ENCODE measurements around the gene CELF4. TPM values are rescaled to one million over a fixed set of nuclear protein-coding genes. Genes with fewer than 3 reads are reported as not detected.

CELF4 gene
- polyA plus RNA-seq, 4 donors = 3.2 to 7.8 (median 3.8) TPM; not detected in 1

- Histone ChIP-seq H3K9me3 (ENCODE audit: control insufficient read depth in 2 of 2, insufficient read depth in 1 of 2, low read depth in 1 of 2, low read length in 1 of 2) (no peaks in the 10 kb centered on the region), H3K4me3 (ENCODE audit: low read depth in 1 of 3, low read length in 3 of 3) (no peak overlapping the region), H3K4me1 (ENCODE audit: control insufficient read depth in 3 of 3, insufficient read depth in 2 of 3, low read depth in 1 of 3, low read length in 2 of 3) (no peaks in the 10 kb centered on the region), H3K27me3 (ENCODE audit: control insufficient read depth in 3 of 3, insufficient read depth in 3 of 3, low read length in 3 of 3) (peaks cover 0 to 2% (median 0%) of the 10 kb centered on the region in 3 donors), H3K36me3 (ENCODE audit: control insufficient read depth in 3 of 3, insufficient read depth in 2 of 3, low read depth in 1 of 3, low read length in 3 of 3) (no peaks in the 10 kb centered on the region), H3K27ac (ENCODE audit: low read depth in 1 of 3, low read length in 2 of 3) (no peak overlapping the region)
- DNase-seq = no peak
- no peak for FAIRE-seq
- WGBS, 3 donors = 86 to 92% (median 90%) methylated on average over 8 of the region's 8 CpGs
These were observed 152.8 kb downstream of the CELF4 start for GRCh38 chr18:37412829-37413228.

- no peaks in the 10 kb centered on the region for H3K4me1 ChIP-seq (ENCODE audit: control insufficient read depth in 3 of 3, insufficient read depth in 2 of 3, low read depth in 1 of 3, low read length in 2 of 3)
- H3K36me3 ChIP-seq (ENCODE audit: control insufficient read depth in 3 of 3, insufficient read depth in 2 of 3, low read depth in 1 of 3, low read length in 3 of 3) = no peaks in the 10 kb centered on the region
- WGBS, 3 donors = 81 to 91% (median 87%) methylated on average over 3 of the region's 3 CpGs
- no peaks in the 10 kb centered on the region for H3K9me3 ChIP-seq (ENCODE audit: control insufficient read depth in 2 of 2, insufficient read depth in 1 of 2, low read depth in 1 of 2, low read length in 1 of 2)
- H3K27ac ChIP-seq (ENCODE audit: low read depth in 1 of 3, low read length in 2 of 3) = no peak overlapping the region
- no peak overlapping the region for H3K4me3 ChIP-seq (ENCODE audit: low read depth in 1 of 3, low read length in 3 of 3)
- FAIRE-seq (no peak), DNase-seq (no peak)
- no peaks in the 10 kb centered on the region for H3K27me3 ChIP-seq (ENCODE audit: control insufficient read depth in 3 of 3, insufficient read depth in 3 of 3, low read length in 3 of 3)
These were observed 153.3 kb downstream of the CELF4 start for GRCh38 chr18:37412333-37412732.

DNA sequence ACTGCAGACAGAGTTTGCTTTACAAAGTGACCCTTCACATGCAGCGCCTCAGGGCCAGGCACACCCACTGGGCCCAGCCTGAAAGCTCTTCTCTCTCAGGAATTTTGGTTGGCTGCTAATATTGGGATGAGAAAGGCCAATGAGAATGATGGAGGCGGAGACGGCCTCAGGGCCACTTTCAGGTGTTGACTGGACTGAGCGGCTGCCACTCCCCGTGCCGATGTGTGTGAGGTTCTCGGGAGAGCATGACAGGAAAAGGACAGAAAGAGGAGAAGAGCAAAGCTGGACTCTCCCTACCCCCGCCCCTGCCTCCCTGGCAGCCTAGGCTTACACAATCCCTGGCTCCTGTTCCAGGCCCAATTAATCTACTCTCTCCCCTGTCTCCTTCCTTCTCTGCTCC, 155.7 kb downstream of the CELF4 start:
- H3K9me3 ChIP-seq (ENCODE audit: control insufficient read depth in 2 of 2, insufficient read depth in 1 of 2, low read depth in 1 of 2, low read length in 1 of 2) = no peaks in the 10 kb centered on the region
- 59 to 69% (median 61%) methylated on average over 7 to 8 of the region's 8 CpGs for WGBS, 3 donors
- no peaks in the 10 kb centered on the region for H3K4me1 ChIP-seq (ENCODE audit: control insufficient read depth in 3 of 3, insufficient read depth in 2 of 3, low read depth in 1 of 3, low read length in 2 of 3)
- no peak overlapping the region for H3K27ac ChIP-seq (ENCODE audit: low read depth in 1 of 3, low read length in 2 of 3)
- FAIRE-seq (no peak), DNase-seq (no peak)
- H3K36me3 ChIP-seq (ENCODE audit: control insufficient read depth in 3 of 3, insufficient read depth in 2 of 3, low read depth in 1 of 3, low read length in 3 of 3) = no peaks in the 10 kb centered on the region
- H3K4me3 ChIP-seq (ENCODE audit: low read depth in 1 of 3, low read length in 3 of 3) = no peak overlapping the region
- no peaks in the 10 kb centered on the region for H3K27me3 ChIP-seq (ENCODE audit: control insufficient read depth in 3 of 3, insufficient read depth in 3 of 3, low read length in 3 of 3)

DNA sequence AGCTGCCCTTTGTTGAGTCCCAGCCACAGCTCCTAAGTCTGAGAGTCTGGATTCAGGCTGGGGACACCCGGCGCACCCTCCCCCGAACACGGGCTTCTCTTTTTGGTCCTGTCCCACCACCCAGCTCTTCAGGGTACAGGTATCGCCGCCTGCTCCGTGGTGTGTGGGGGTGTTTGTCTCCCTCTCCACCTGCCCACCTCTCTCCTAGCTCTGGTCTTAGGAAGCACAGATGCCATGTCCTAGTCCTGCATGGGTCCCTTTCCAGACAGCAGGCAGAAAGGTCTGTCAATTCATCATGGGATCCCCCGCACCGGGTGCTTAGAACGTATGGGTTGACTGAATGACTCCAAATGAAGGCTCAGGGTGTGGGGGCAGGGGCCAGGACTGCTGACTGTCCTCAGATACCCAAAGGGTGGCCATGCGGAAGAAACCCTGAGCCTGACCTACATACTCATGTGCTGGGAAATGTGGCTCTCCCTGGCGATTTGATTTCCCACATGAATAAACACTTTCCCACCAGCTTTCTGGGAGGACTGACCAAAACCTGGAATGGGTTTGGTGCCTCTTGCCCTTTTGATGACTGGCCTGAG, 156.8 kb downstream of the CELF4 start:
- Histone ChIP-seq H3K9me3 (ENCODE audit: control insufficient read depth in 2 of 2, insufficient read depth in 1 of 2, low read depth in 1 of 2, low read length in 1 of 2) (no peaks in the 10 kb centered on the region), H3K4me3 (ENCODE audit: low read depth in 1 of 3, low read length in 3 of 3) (no peak overlapping the region), H3K27me3 (ENCODE audit: control insufficient read depth in 3 of 3, insufficient read depth in 3 of 3, low read length in 3 of 3) (no peaks in the 10 kb centered on the region), H3K4me1 (ENCODE audit: control insufficient read depth in 3 of 3, insufficient read depth in 2 of 3, low read depth in 1 of 3, low read length in 2 of 3) (no peaks in the 10 kb centered on the region), H3K36me3 (ENCODE audit: control insufficient read depth in 3 of 3, insufficient read depth in 2 of 3, low read depth in 1 of 3, low read length in 3 of 3) (no peaks in the 10 kb centered on the region), H3K27ac (ENCODE audit: low read depth in 1 of 3, low read length in 2 of 3) (no peak overlapping the region)
- WGBS, 3 donors = 86 to 95% (median 92%) methylated on average over 12 of the region's 12 CpGs
- no peak for DNase-seq
- FAIRE-seq = no peak

GRCh38 chr18:37407571-37407970, 158.0 kb downstream of the CELF4 start:
- DNase-seq (no peak), FAIRE-seq (no peak)
- Histone ChIP-seq H3K27ac (ENCODE audit: low read depth in 1 of 3, low read length in 2 of 3) (no peak overlapping the region), H3K4me1 (ENCODE audit: control insufficient read depth in 3 of 3, insufficient read depth in 2 of 3, low read depth in 1 of 3, low read length in 2 of 3) (peaks cover 0 to 4% (median 0%) of the 10 kb centered on the region in 3 donors), H3K4me3 (ENCODE audit: low read depth in 1 of 3, low read length in 3 of 3) (no peak overlapping the region), H3K9me3 (ENCODE audit: control insufficient read depth in 2 of 2, insufficient read depth in 1 of 2, low read depth in 1 of 2, low read length in 1 of 2) (no peaks in the 10 kb centered on the region), H3K36me3 (ENCODE audit: control insufficient read depth in 3 of 3, insufficient read depth in 2 of 3, low read depth in 1 of 3, low read length in 3 of 3) (no peaks in the 10 kb centered on the region), H3K27me3 (ENCODE audit: control insufficient read depth in 3 of 3, insufficient read depth in 3 of 3, low read length in 3 of 3) (no peaks in the 10 kb centered on the region)
- WGBS, 3 donors = 59 to 79% (median 72%) methylated on average over 4 of the region's 4 CpGs

DNA sequence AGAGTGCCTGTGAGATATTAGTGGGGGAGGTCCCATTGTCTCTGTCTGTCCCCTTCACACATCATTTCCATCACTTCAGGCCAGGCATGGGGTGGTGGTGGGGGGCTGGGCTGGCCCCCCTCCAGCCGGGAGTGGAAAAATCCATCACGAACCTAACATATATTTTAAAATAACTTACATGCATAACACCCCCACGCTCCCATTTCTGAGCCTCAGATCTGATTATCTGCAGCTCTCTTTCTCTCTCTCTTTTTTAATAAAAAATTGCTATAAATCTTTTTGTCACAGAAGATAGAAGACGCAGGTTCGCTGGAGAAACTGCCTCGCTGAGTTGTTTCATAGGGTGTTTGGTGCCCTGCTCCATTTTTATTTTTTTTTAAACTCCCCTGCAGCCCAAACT, 159.8 kb downstream of the CELF4 start:
- no peak overlapping the region for H3K4me3 ChIP-seq (ENCODE audit: low read depth in 1 of 3, low read length in 3 of 3)
- no peaks in the 10 kb centered on the region for H3K36me3 ChIP-seq (ENCODE audit: control insufficient read depth in 3 of 3, insufficient read depth in 2 of 3, low read depth in 1 of 3, low read length in 3 of 3)
- H3K9me3 ChIP-seq (ENCODE audit: control insufficient read depth in 2 of 2, insufficient read depth in 1 of 2, low read depth in 1 of 2, low read length in 1 of 2) = no peaks in the 10 kb centered on the region
- H3K27ac ChIP-seq (ENCODE audit: low read depth in 1 of 3, low read length in 2 of 3) = no peak overlapping the region
- H3K27me3 ChIP-seq (ENCODE audit: control insufficient read depth in 3 of 3, insufficient read depth in 3 of 3, low read length in 3 of 3) = no peaks in the 10 kb centered on the region
- 77 to 83% (median 81%) methylated on average over 6 of the region's 6 CpGs for WGBS, 3 donors
- no peak for DNase-seq
- H3K4me1 ChIP-seq (ENCODE audit: control insufficient read depth in 3 of 3, insufficient read depth in 2 of 3, low read depth in 1 of 3, low read length in 2 of 3) = peaks cover 0 to 4% (median 0%) of the 10 kb centered on the region in 3 donors
- FAIRE-seq = no peak

GRCh38 chr18:37405229-37405628, 160.4 kb downstream of the CELF4 start:
- no peak for DNase-seq
- Histone ChIP-seq H3K27me3 (ENCODE audit: control insufficient read depth in 3 of 3, insufficient read depth in 3 of 3, low read length in 3 of 3) (no peaks in the 10 kb centered on the region), H3K4me1 (ENCODE audit: control insufficient read depth in 3 of 3, insufficient read depth in 2 of 3, low read depth in 1 of 3, low read length in 2 of 3) (peaks cover 0 to 4% (median 0%) of the 10 kb centered on the region in 3 donors), H3K27ac (ENCODE audit: low read depth in 1 of 3, low read length in 2 of 3) (no peak overlapping the region), H3K9me3 (ENCODE audit: control insufficient read depth in 2 of 2, insufficient read depth in 1 of 2, low read depth in 1 of 2, low read length in 1 of 2) (no peaks in the 10 kb centered on the region), H3K36me3 (ENCODE audit: control insufficient read depth in 3 of 3, insufficient read depth in 2 of 3, low read depth in 1 of 3, low read length in 3 of 3) (no peaks in the 10 kb centered on the region), H3K4me3 (ENCODE audit: low read depth in 1 of 3, low read length in 3 of 3) (no peak overlapping the region)
- no peak for FAIRE-seq
- 68 to 81% (median 71%) methylated on average over 4 of the region's 4 CpGs for WGBS, 3 donors

DNA sequence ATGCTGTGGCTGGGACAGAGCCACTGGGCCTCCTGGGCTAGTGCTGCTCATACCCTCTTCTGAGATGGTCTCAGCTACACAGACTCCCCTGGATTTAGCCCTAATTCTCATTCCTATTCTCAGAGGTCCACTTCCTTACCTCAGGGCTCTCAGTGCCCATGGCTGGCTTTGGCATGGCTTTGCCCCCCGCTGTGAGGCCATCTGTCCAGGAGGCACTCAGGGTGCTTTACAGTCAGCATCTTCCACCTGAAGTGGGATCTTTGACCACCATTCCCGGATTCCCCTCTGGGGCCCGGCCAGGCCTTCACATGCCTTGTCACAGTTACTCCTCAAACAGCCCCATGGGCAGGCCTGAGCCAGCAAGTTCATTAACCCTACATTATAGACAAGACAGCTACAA, 161.8 kb downstream of the CELF4 start:
- DNase-seq (no peak), FAIRE-seq (no peak)
- Histone ChIP-seq H3K27me3 (ENCODE audit: control insufficient read depth in 3 of 3, insufficient read depth in 3 of 3, low read length in 3 of 3) (no peaks in the 10 kb centered on the region), H3K4me3 (ENCODE audit: low read depth in 1 of 3, low read length in 3 of 3) (no peak overlapping the region), H3K4me1 (ENCODE audit: control insufficient read depth in 3 of 3, insufficient read depth in 2 of 3, low read depth in 1 of 3, low read length in 2 of 3) (peaks cover 0 to 4% (median 0%) of the 10 kb centered on the region in 3 donors), H3K36me3 (ENCODE audit: control insufficient read depth in 3 of 3, insufficient read depth in 2 of 3, low read depth in 1 of 3, low read length in 3 of 3) (no peaks in the 10 kb centered on the region), H3K27ac (ENCODE audit: low read depth in 1 of 3, low read length in 2 of 3) (no peak overlapping the region), H3K9me3 (ENCODE audit: control insufficient read depth in 2 of 2, insufficient read depth in 1 of 2, low read depth in 1 of 2, low read length in 1 of 2) (no peaks in the 10 kb centered on the region)
- 72 to 85% (median 80%) methylated on average over 3 of the region's 3 CpGs for WGBS, 3 donors
